GM21723 (cell line): ENCODE measurements around the gene EFCAB6.

ENCODE experiments used
- ATAC-seq: cut with Tn5 transposase; IDR thresholded peaks from one replicate; pipeline ENCODE4 v1.9.1; 2021; ENCODE audit warnings: mild to moderate bottlenecking, moderate library complexity; ENCODE audit not compliant: unreplicated experiment

The EFCAB6 gene

GRCh38 chr22:43747877-43748276, 64.2 kb downstream of the EFCAB6 start:
- ATAC-seq = no peak

- no peak for ATAC-seq
Observed at GRCh38 chr22:43747058-43747457, 65.0 kb downstream of the EFCAB6 start.

- no peak for ATAC-seq
Observed at GRCh38 chr22:43745783-43746356, 66.2 kb downstream of the EFCAB6 start.

GRCh38 chr22:43745411-43745770, 66.7 kb downstream of the EFCAB6 start:
- ATAC-seq = no peak

GRCh38 chr22:43744700-43745410, 67.2 kb downstream of the EFCAB6 start:
- ATAC-seq = no peak

- no peak for ATAC-seq
Observed at GRCh38 chr22:43743929-43744643, 68.0 kb downstream of the EFCAB6 start.

- no peak for ATAC-seq
Observed at GRCh38 chr22:43743131-43743530, 69.0 kb downstream of the EFCAB6 start.

GRCh38 chr22:43742154-43742950, 69.8 kb downstream of the EFCAB6 start:
- no peak for ATAC-seq

GRCh38 chr22:43740587-43741270, 71.4 kb downstream of the EFCAB6 start:
- ATAC-seq = no peak

GRCh38 chr22:43739851-43740379, 72.2 kb downstream of the EFCAB6 start:
- ATAC-seq = no peak

- no peak for ATAC-seq
Observed at GRCh38 chr22:43737150-43737828, 74.8 kb downstream of the EFCAB6 start.

- ATAC-seq = no peak
Observed at GRCh38 chr22:43736651-43737050, 75.5 kb downstream of the EFCAB6 start.

- ATAC-seq = no peak
Observed at GRCh38 chr22:43734370-43735150, 77.5 kb downstream of the EFCAB6 start.

GRCh38 chr22:43733138-43733537, 79.0 kb downstream of the EFCAB6 start:
- no peak for ATAC-seq

GRCh38 chr22:43731988-43732387, 80.1 kb downstream of the EFCAB6 start:
- no peak for ATAC-seq

GRCh38 chr22:43726964-43727543, 85.1 kb downstream of the EFCAB6 start:
- no peak for ATAC-seq

- no peak for ATAC-seq
Observed at GRCh38 chr22:43726322-43726721, 85.8 kb downstream of the EFCAB6 start.

GRCh38 chr22:43723816-43724215, 88.3 kb downstream of the EFCAB6 start:
- no peak for ATAC-seq

- ATAC-seq = no peak
Observed at GRCh38 chr22:43722444-43722843, 89.7 kb downstream of the EFCAB6 start.
